GM21390 (cell line): ENCODE results near the gene PRKAB2.
"Not testable (repeated sequence)": the region's sequence is repeated elsewhere in the genome, so short reads cannot be mapped to it uniquely, and the experiment has no call there.

Source experiments
- ATAC-seq: cut with Tn5 transposase; IDR thresholded peaks from one replicate; pipeline ENCODE4 v1.9.1; 2021; ENCODE audit not compliant: unreplicated experiment

Gene PRKAB2

GRCh38 chr1:147171399-147172167 is 687 bp downstream of the PRKAB2 start:
- no peak for ATAC-seq

- no peak for ATAC-seq
These were observed 2.2 kb downstream of the PRKAB2 start for GRCh38 chr1:147169840-147170674.

GRCh38 chr1:147169171-147169570 is 3.1 kb downstream of the PRKAB2 start:
- ATAC-seq = no peak

- ATAC-seq = no peak
These were observed 3.6 kb downstream of the PRKAB2 start for GRCh38 chr1:147168626-147169058.

GRCh38 chr1:147167365-147167764 is 4.9 kb downstream of the PRKAB2 start:
- no peak for ATAC-seq

- no peak for ATAC-seq
These were observed 9.3 kb downstream of the PRKAB2 start for GRCh38 chr1:147163019-147163418.

- ATAC-seq = no peak
These were observed 10.2 kb downstream of the PRKAB2 start for GRCh38 chr1:147162093-147162492.

- not testable (repeated sequence) for ATAC-seq
These were observed 15.2 kb downstream of the PRKAB2 start for GRCh38 chr1:147157116-147157515.

- ATAC-seq = no peak
These were observed 15.6 kb downstream of the PRKAB2 start for GRCh38 chr1:147156642-147157041.

GRCh38 chr1:147152772-147153171 is 19.5 kb downstream of the PRKAB2 start:
- ATAC-seq = no peak

- no peak for ATAC-seq
These were observed 21.0 kb downstream of the PRKAB2 start for GRCh38 chr1:147151244-147151643.

- no peak for ATAC-seq
These were observed 29.4 kb downstream of the PRKAB2 start for GRCh38 chr1:147142886-147143285.

- ATAC-seq = not testable (repeated sequence)
These were observed 41.5 kb downstream of the PRKAB2 start for GRCh38 chr1:147130721-147131120.

- ATAC-seq = no peak
These were observed 43.0 kb downstream of the PRKAB2 start for GRCh38 chr1:147129116-147129873.

GRCh38 chr1:147124266-147124665 is 48.0 kb downstream of the PRKAB2 start:
- ATAC-seq = no peak

GRCh38 chr1:147117109-147117508 is 55.2 kb downstream of the PRKAB2 start:
- ATAC-seq = no peak

GRCh38 chr1:147115496-147115895 is 56.8 kb downstream of the PRKAB2 start:
- ATAC-seq = no peak

GRCh38 chr1:147115079-147115478 is 57.2 kb downstream of the PRKAB2 start:
- ATAC-seq = not testable (repeated sequence)

GRCh38 chr1:147114353-147114752 is 57.9 kb downstream of the PRKAB2 start:
- not testable (repeated sequence) for ATAC-seq

GRCh38 chr1:147111381-147112130 is 60.7 kb downstream of the PRKAB2 start:
- no peak for ATAC-seq

- ATAC-seq = no peak
These were observed 61.4 kb downstream of the PRKAB2 start for GRCh38 chr1:147110872-147111271.
